ENCODE measurements around the gene PCNX1.
"Not testable (repeated sequence)": the region's sequence is repeated elsewhere in the genome, so short reads cannot be mapped to it uniquely, and the experiment has no call there.

PCNX1 gene

GRCh38 chr14:70917633-70918032 lies 10.4 kb downstream of the PCNX1 start:
- no peak for DNase-seq

- DNase-seq = peak; percentile 64
Observed at GRCh38 chr14:70919774-70920173, 12.5 kb downstream of the PCNX1 start.

- DNase-seq = no peak
Observed at GRCh38 chr14:70920608-70921007, 13.3 kb downstream of the PCNX1 start.

GRCh38 chr14:70921669-70922068 lies 14.4 kb downstream of the PCNX1 start:
- no peak for DNase-seq

- DNase-seq = no peak
Observed at GRCh38 chr14:70924521-70924920, 17.3 kb downstream of the PCNX1 start.

GRCh38 chr14:70926235-70926830 lies 19.1 kb downstream of the PCNX1 start:
- DNase-seq = no peak

- no peak for DNase-seq
Observed at GRCh38 chr14:70931008-70931407, 23.7 kb downstream of the PCNX1 start.

- no peak for DNase-seq
Observed at GRCh38 chr14:70934084-70934483, 26.8 kb downstream of the PCNX1 start.

GRCh38 chr14:70934502-70935134 lies 27.4 kb downstream of the PCNX1 start:
- DNase-seq = peak; percentile 44

GRCh38 chr14:70935135-70935534 lies 27.9 kb downstream of the PCNX1 start:
- no peak for DNase-seq

- DNase-seq = not testable (repeated sequence)
Observed at GRCh38 chr14:70939693-70940092, 32.4 kb downstream of the PCNX1 start.

GRCh38 chr14:70941637-70942341 lies 34.5 kb downstream of the PCNX1 start:
- not testable (repeated sequence) for DNase-seq

GRCh38 chr14:70942342-70942706 lies 35.1 kb downstream of the PCNX1 start:
- no peak for DNase-seq

- not testable (repeated sequence) for DNase-seq
Observed at GRCh38 chr14:70942721-70943120, 35.5 kb downstream of the PCNX1 start.

- no peak for DNase-seq
Observed at GRCh38 chr14:70943838-70944237, 36.6 kb downstream of the PCNX1 start.

GRCh38 chr14:70947739-70948138 lies 40.5 kb downstream of the PCNX1 start:
- DNase-seq = no peak

GRCh38 chr14:70952485-70952884 lies 45.2 kb downstream of the PCNX1 start:
- DNase-seq = no peak

- no peak for DNase-seq
Observed at GRCh38 chr14:70954068-70954467, 46.8 kb downstream of the PCNX1 start.

GRCh38 chr14:70955543-70956480 lies 48.6 kb downstream of the PCNX1 start:
- DNase-seq = peak; percentile 37

- no peak for DNase-seq
Observed at GRCh38 chr14:70956511-70956910, 49.3 kb downstream of the PCNX1 start.

GRCh38 chr14:70957710-70958109 lies 50.5 kb downstream of the PCNX1 start:
- DNase-seq = no peak

- DNase-seq = no peak
Observed at GRCh38 chr14:70962935-70963334, 55.7 kb downstream of the PCNX1 start.

- DNase-seq = no peak
Observed at GRCh38 chr14:70964492-70964891, 57.2 kb downstream of the PCNX1 start.

Data from fibroblast of upper back skin (primary cell).